Caco-2 (cell line): ENCODE measurements around the gene IREB2. TPM values are rescaled to one million over a fixed set of nuclear protein-coding genes. Genes with fewer than 3 reads are reported as not detected.

ENCODE experiments used
- BruUV-seq: library from RNA; stranded (reverse); fragments of 400-500 nt; replicated peaks from 2 replicates; lab custom pipeline; 2021; lab: Mats Ljungman, UMichigan
- CTCF ChIA-PET: fragments of 300-600 bp; sonication (Branson Sonifier 250); formaldehyde crosslinking; loops from one replicate; lab custom pipeline; 2022; ENCODE audit warnings: antibody characterized with exemption; lab: Charles Lee
- POLR2A ChIA-PET: fragments of 300-600 bp; sonication (Branson Sonifier 250); formaldehyde crosslinking; loops from one replicate; lab custom pipeline; 2022; ENCODE audit warnings: antibody characterized with exemption; lab: Charles Lee
- DNase-seq, 2 experiments: peaks; one replicate each; pipeline versions ENCODE4 v3.0.0 to v3.0.0-alpha.2; 2020 to 2022
- H3K27me3 ChIP-seq: replicated peaks from 2 replicates; pipeline ENCODE4 v1.6.0; 2011; ENCODE audit warnings: low read length; ENCODE audit not compliant: control insufficient read depth, insufficient read depth
- H3K36me3 ChIP-seq: 2 replicates; pipeline ENCODE4 v1.5.1; 2011; ENCODE audit warnings: low read length; ENCODE audit not compliant: control insufficient read depth, insufficient read depth
- H3K4me1 ChIP-seq: fragments of 250-450 bp; sonication (Bioruptor Pico); 2 replicates; pipeline ENCODE4 v1.5.1; 2020; ENCODE audit warnings: mild to moderate bottlenecking
- H3K4me3 ChIP-seq: 2 replicates; pipeline ENCODE4 v1.5.1; 2011; ENCODE audit warnings: low read depth, mild to moderate bottlenecking, control low read depth, low read length
- H3K9me3 ChIP-seq: fragments of 250-450 bp; sonication (Bioruptor Pico); 2 replicates; pipeline ENCODE4 v1.5.1; 2020; ENCODE audit warnings: mild to moderate bottlenecking, moderate library complexity
- H3K27ac Mint-ChIP-seq: one replicate; pipeline ENCODE4 v1.8.0; 2022; ENCODE audit warnings: mixed read lengths; ENCODE audit not compliant: unreplicated experiment
- H3K27me3 Mint-ChIP-seq: one replicate; pipeline ENCODE4 v1.8.0; 2022; ENCODE audit warnings: mixed read lengths; ENCODE audit not compliant: insufficient read depth, unreplicated experiment
- H3K36me3 Mint-ChIP-seq: one replicate; pipeline ENCODE4 v1.8.0; 2022; ENCODE audit warnings: mild to moderate bottlenecking, mixed read lengths; ENCODE audit not compliant: insufficient read depth, unreplicated experiment
- H3K4me1 Mint-ChIP-seq: one replicate; pipeline ENCODE4 v1.8.0; 2022; ENCODE audit warnings: low read depth, mixed read lengths; ENCODE audit not compliant: unreplicated experiment
- H3K4me3 Mint-ChIP-seq: one replicate; pipeline ENCODE4 v1.8.0; 2022; ENCODE audit warnings: mild to moderate bottlenecking, moderate library complexity, mixed read lengths; ENCODE audit not compliant: unreplicated experiment
- H3K9me3 Mint-ChIP-seq: one replicate; pipeline ENCODE4 v1.8.0; 2022; ENCODE audit warnings: mixed read lengths; ENCODE audit not compliant: unreplicated experiment
- CTCF ChIP-seq, 2 experiments: fragments of 200-600 bp in 1 of 2; IDR thresholded peaks; 1 replicate in 1 of 2; 2 replicates in 1 of 2; pipeline versions ENCODE4 v1.5.1 to v1.8.0; 2011 to 2022; ENCODE audit warnings: antibody characterized with exemption in 1 of 2, control low read depth in 1 of 2, inconsistent platforms in 1 of 2, low read depth in 1 of 2, low read length in 1 of 2, mild to moderate bottlenecking in 1 of 2, moderate library complexity in 1 of 2; ENCODE audit not compliant: insufficient read depth in 1 of 2, severe bottlenecking in 1 of 2, unreplicated experiment in 1 of 2
- intact Hi-C: fragments of 100-400 bp; cut with micrococcal nuclease; formaldehyde crosslinking; loops from one replicate; pipeline ENCODE4 v1.10.0; 2022; ENCODE audit not compliant: unreplicated experiment
- total RNA-seq: library from RNA; stranded (reverse); gene quantifications from 2 replicates; pipeline ENCODE4 v1.2.3, GENCODE V29; 2022

Gene IREB2
- total RNA-seq, 1 experiment from 2014 or later, result 77.6 TPM

GRCh38 chr15:78424673-78425072, 13.3 kb upstream of the IREB2 start:
- ChIA-PET POLR2A (interaction anchor here (0.8 kb wide), 1 partner anchor 13 kb away, joined by 4 read pairs; the partner anchor contains the start of gene IREB2), CTCF (no interaction called here)
- no peak overlapping the region for H3K4me3 ChIP-seq
- no peaks in the 10 kb centered on the region for H3K4me1 ChIP-seq
- Mint-ChIP-seq H3K4me1 (no peaks in the 10 kb centered on the region), H3K36me3 (no peaks in the 10 kb centered on the region), H3K27ac (no peak overlapping the region), H3K9me3 (no peaks in the 10 kb centered on the region), H3K4me3 (no peak overlapping the region), H3K27me3 (peaks cover 4% of the 10 kb centered on the region)
- H3K27me3 ChIP-seq, result no peaks in the 10 kb centered on the region
- no peak for DNase-seq
- no peaks in the 10 kb centered on the region for H3K9me3 ChIP-seq
- no peak for TF ChIP-seq CTCF (IDR thresholded peaks at IDR 0.05; ENCODE audit: insufficient read depth in 1 of 2, low read depth in 1 of 2, low read length in 1 of 2, severe bottlenecking in 1 of 2, unreplicated experiment in 1 of 2)
- H3K36me3 ChIP-seq, result no peaks in the 10 kb centered on the region
- BruUV-seq, result no TSS peak
- intact Hi-C loops, result no loop called here

GRCh38 chr15:78425643-78426042, 12.4 kb upstream of the IREB2 start:
- no peak overlapping the region for H3K4me3 Mint-ChIP-seq
- peaks cover 4% of the 10 kb centered on the region for H3K27me3 Mint-ChIP-seq
- H3K4me3 ChIP-seq, result no peak overlapping the region
- H3K9me3 ChIP-seq, result no peaks in the 10 kb centered on the region
- BruUV-seq, result no TSS peak
- intact Hi-C loops, result no loop called here
- H3K36me3 ChIP-seq, result no peaks in the 10 kb centered on the region
- POLR2A ChIA-PET, result no interaction called here
- CTCF ChIA-PET, result interaction anchor here (1.2 kb wide), 1 partner anchor 126 kb away, joined by 3 read pairs; the partner anchor contains the start of gene SKIC8
- no peak overlapping the region for H3K27ac Mint-ChIP-seq
- no peaks in the 10 kb centered on the region for H3K36me3 Mint-ChIP-seq
- DNase-seq, result no peak
- no peaks in the 10 kb centered on the region for H3K4me1 Mint-ChIP-seq
- no peaks in the 10 kb centered on the region for H3K4me1 ChIP-seq
- no peak for TF ChIP-seq CTCF (IDR thresholded peaks at IDR 0.05; ENCODE audit: insufficient read depth in 1 of 2, low read depth in 1 of 2, low read length in 1 of 2, severe bottlenecking in 1 of 2, unreplicated experiment in 1 of 2)
- H3K9me3 Mint-ChIP-seq, result no peaks in the 10 kb centered on the region
- no peaks in the 10 kb centered on the region for H3K27me3 ChIP-seq

- DNase-seq, result no peak
- CTCF ChIA-PET, result interaction anchor here (1.2 kb wide), 1 partner anchor 127 kb away, joined by 3 read pairs; the partner anchor contains the start of gene SKIC8
- Histone ChIP-seq H3K27me3 (no peaks in the 10 kb centered on the region), H3K36me3 (no peaks in the 10 kb centered on the region), H3K4me3 (no peak overlapping the region), H3K4me1 (no peaks in the 10 kb centered on the region), H3K9me3 (no peaks in the 10 kb centered on the region)
- Mint-ChIP-seq H3K27ac (no peak overlapping the region), H3K4me1 (no peaks in the 10 kb centered on the region), H3K4me3 (no peak overlapping the region), H3K9me3 (no peaks in the 10 kb centered on the region), H3K27me3 (peaks cover 4% of the 10 kb centered on the region), H3K36me3 (no peaks in the 10 kb centered on the region)
- POLR2A ChIA-PET, result no interaction called here
- intact Hi-C loops, result no loop called here
- TF ChIP-seq CTCF (IDR thresholded peaks at IDR 0.05; ENCODE audit: insufficient read depth in 1 of 2, low read depth in 1 of 2, low read length in 1 of 2, severe bottlenecking in 1 of 2, unreplicated experiment in 1 of 2), result no peak
- no TSS peak for BruUV-seq
Measured at GRCh38 chr15:78426300-78426699, 11.7 kb upstream of the IREB2 start.
